Measurements from ENCODE around the gene MAB21L3.

MAB21L3 gene

DNA sequence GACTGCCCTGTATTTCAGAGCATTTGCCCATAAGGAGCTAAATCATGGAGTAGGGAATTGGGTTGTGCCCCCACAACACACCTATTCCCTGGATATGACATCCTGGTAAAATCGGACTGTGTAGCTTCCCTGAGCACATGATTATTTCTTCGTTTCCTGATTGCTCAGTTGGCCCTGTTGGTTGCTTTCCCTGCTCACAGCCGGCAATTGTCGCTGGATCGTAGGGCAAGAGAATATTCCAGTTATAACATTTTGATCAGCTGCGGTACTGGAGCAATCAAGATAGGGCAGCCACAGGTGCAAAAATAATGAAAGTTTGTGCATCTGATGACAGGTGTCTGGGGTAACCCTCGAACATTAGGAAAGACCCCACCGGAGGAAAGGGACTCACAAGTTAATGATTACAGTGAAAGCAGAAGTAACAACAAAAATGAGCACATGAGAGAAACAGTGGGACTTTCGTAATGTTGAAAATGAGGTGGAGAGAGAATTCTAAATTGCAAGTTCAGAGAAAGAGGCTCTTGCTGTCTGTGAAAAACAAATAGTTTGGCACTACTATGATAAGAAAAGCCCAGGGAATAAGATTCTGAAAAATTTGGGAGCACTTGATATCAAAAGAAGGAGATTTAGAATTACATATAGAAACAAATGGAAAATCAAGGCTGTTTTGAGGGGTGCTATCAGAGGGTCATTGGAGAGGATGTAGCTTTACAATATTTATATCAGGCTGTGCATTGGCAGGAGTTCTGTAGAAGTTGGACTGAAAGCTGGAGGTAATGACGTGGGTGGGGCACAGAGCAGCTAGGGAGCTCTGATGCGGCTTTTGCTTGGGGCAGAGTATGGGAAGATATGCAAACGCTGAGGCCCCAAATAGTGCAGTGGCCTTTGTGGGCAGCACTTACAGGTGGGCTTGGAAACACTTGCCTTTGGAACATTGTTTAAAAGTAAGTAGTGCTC, at the start of gene MAB21L3:
TSS of gene MAB21L3 (plus strand) at position 833 of the 957 bp plus-strand sequence. CDS start 1,217 bp downstream, outside the sequence.
- no peak for DNase-seq (ENCODE audit: low read depth in 1 of 2, low spot score in 1 of 2)

- no peak for DNase-seq (ENCODE audit: low read depth in 1 of 2, low spot score in 1 of 2)
Observed at GRCh38 chr1:116062201-116062600, 49.0 kb upstream of the MAB21L3 start.

GRCh38 chr1:116064616-116065015, 46.6 kb upstream of the MAB21L3 start:
- no peak for DNase-seq (ENCODE audit: low read depth in 1 of 2, low spot score in 1 of 2)

- no peak for DNase-seq (ENCODE audit: low read depth in 1 of 2, low spot score in 1 of 2)
Observed at GRCh38 chr1:116066868-116067565, 44.2 kb upstream of the MAB21L3 start.

GRCh38 chr1:116067566-116067890, 43.7 kb upstream of the MAB21L3 start:
- no peak for DNase-seq (ENCODE audit: low read depth in 1 of 2, low spot score in 1 of 2)

GRCh38 chr1:116075575-116075974, 35.6 kb upstream of the MAB21L3 start:
- no peak for DNase-seq (ENCODE audit: low read depth in 1 of 2, low spot score in 1 of 2)

DNA sequence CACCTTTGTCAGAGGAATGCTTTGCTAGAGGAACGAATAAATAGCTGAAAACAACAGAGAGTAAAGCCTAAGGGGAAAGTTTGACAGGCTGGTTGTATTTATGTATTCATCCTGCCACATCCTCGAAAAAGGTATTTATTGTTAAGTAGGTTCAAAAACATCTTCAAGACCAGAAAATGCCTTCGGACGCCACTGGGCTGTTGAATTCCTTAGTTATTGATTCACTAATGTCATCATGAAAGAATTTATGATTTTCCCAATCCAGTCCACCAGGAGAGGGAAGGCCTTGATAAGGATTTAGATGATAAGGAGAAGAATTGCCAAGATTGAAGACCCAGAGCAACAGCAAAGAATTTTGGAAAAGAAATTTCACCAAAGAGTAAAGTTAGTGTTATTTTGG, 35.2 kb upstream of the MAB21L3 start:
- DNase-seq (ENCODE audit: low read depth in 1 of 2, low spot score in 1 of 2): no peak

DNA sequence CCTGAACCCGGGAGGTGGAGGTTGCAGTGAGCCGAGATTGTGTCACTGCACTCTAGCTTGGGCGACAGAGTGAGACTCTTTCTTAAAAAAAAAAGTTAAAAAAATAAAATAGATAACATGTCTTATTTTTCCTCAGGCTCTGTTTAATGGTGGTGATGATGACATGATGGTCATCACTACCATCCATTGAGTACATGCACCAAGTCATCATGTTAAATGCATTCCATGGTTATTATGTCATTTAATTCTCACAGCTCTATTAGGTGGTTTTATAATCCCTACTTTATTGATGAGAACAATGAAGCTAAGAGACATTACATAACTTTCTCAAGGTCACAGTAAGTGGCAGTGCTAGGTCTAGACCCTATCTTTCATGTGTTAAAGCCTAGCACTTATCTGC, 34.4 kb upstream of the MAB21L3 start:
- no peak for DNase-seq (ENCODE audit: low read depth in 1 of 2, low spot score in 1 of 2)

- no peak for DNase-seq (ENCODE audit: low read depth in 1 of 2, low spot score in 1 of 2)
Observed at GRCh38 chr1:116078699-116079223, 32.4 kb upstream of the MAB21L3 start.

DNA sequence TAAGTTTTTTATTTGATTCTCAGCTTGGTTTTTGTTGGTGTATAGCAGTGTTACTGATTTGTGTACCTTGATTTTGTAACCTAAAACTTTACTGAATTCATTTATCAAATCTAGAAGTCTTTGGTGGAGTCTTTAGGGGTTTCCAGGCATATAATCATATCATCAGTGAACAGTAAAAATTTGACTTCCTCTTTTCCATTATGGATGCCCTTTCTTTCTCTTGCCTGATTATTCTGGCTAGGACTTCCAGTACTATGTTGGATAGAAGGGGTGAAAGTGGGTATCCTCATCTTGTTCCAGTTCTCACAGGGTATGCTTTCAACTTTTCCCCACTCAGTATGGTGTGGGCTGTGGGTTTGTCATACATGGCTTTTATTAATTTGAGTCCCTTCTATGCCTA, 23.6 kb upstream of the MAB21L3 start:
- DNase-seq (ENCODE audit: low read depth in 1 of 2, low spot score in 1 of 2): no peak

- DNase-seq (ENCODE audit: low read depth in 1 of 2, low spot score in 1 of 2): no peak
Observed at GRCh38 chr1:116089870-116090269, 21.3 kb upstream of the MAB21L3 start.

DNA sequence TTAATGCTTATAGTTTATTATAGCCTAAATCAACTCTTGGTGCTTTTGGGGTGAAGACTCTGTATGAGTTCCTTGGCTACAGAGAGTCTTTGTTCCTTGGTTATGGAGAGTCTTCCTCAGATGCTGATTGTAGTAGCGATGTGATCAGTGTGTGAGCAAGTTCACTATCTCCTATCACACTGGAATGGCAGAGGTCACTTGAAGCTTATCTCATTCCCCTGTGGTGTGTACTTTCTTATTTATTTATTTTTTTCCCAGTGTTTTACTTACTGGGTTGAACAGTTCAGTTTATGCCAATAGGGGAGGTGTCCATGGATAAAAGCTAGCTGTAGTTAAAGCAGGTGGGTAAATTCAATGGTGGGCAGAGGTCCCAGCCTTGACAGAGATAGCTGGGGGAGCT, 20.1 kb upstream of the MAB21L3 start:
- DNase-seq (ENCODE audit: low read depth in 1 of 2, low spot score in 1 of 2): no peak

- no peak for DNase-seq (ENCODE audit: low read depth in 1 of 2, low spot score in 1 of 2)
Observed at GRCh38 chr1:116092752-116093489, 18.3 kb upstream of the MAB21L3 start.

DNA sequence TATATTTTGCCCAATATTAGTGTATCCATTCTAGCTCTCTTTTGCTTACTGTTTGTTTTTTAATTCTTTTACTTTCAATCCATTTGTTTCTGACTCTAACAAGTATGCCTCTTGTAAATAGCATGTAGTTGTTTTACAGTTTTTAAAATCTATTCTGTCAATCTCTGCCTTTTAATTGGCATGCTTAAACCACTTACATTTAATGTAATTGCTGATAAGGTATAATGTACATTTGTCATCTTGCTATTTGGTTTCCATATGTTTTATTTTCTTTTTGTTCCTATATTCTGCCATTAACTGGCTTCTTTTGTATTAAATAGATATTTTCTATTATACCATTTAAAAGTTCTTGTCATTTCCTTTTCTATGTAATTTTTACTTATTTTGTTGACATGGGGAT, 16.2 kb upstream of the MAB21L3 start:
- DNase-seq (ENCODE audit: low read depth in 1 of 2, low spot score in 1 of 2): no peak

- no peak for DNase-seq (ENCODE audit: low read depth in 1 of 2, low spot score in 1 of 2)
Observed at GRCh38 chr1:116096013-116096618, 15.1 kb upstream of the MAB21L3 start.

DNA sequence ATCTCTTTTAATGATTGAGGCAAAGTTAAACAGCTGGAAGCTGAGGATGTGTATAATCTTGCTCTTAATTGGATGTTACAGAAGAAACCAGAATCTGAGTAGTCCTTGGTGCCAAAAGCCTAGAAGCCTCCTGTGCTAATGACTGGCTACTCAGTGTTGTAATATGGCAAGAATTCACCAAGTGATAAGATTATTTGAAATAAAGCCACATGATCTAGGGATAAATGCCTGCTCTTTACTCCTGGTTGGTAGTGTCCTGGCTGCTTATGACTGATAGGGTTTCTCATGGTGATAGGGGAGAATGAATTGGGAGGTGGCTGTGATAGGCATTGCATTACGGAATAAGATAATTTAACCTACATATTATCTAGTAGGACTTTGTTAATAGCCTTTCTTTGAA, 13.6 kb upstream of the MAB21L3 start:
- DNase-seq (ENCODE audit: low read depth in 1 of 2, low spot score in 1 of 2): no peak

DNA sequence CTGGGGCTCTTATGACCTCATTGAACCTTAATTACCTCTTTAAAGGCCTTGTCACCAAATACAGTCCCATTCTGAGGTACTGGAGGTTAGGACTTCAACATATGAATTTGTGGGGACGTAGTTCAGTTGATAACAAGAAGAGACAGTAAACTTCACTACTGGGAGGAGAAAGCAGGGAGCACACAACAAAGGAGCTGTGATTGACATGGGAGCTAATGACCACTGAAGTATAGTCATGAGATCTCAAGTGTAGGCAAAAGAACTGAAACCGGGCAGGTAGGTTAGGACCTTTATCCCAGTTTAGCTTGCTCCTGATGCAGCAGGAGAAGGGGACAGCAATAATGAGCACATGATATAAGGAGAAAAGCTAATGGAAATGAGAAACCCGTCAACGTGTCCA, 11.8 kb upstream of the MAB21L3 start:
- no peak for DNase-seq (ENCODE audit: low read depth in 1 of 2, low spot score in 1 of 2)

DNA sequence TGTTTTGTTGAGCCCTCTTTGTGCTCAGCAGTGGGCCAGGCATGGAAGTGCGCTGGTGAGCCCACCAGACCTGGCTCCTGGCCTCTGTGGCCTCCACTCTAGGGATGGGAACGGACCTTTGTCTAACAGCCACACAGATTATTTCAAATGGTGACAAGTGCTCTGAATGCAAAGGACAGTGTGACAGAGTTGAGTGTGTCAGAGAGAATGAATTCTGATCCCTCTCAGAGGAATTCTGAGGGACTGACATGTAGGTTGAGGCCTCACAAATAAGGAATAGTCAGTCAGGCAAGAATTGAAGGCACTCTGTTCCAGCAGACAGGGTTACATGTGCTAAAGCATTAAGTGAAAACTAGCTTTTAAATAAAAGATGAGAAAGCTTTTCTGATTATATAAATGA, 11.3 kb upstream of the MAB21L3 start:
- DNase-seq (ENCODE audit: low read depth in 1 of 2, low spot score in 1 of 2): no peak

GRCh38 chr1:116104667-116105066, 6.5 kb upstream of the MAB21L3 start:
- no peak for DNase-seq (ENCODE audit: low read depth in 1 of 2, low spot score in 1 of 2)

DNA sequence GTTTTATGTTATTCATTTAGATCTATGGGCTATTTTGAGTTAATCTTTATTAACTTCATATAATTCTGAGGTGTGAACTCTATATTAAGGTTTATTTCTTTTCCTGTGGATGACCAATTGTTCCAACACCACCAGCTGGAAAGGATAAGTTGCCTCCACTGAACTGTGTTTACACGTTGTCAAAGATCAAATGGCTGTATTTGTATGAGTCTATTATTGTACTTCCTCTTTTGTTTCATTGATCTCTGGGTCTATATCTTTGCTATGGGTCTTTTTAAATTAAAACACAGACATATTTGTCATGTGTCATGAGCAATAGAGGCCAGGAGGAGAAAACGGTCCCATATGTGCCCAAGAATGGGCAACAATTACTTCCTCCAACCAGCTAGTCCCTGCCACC, 5.2 kb upstream of the MAB21L3 start:
- DNase-seq (ENCODE audit: low read depth in 1 of 2, low spot score in 1 of 2): no peak

DNA sequence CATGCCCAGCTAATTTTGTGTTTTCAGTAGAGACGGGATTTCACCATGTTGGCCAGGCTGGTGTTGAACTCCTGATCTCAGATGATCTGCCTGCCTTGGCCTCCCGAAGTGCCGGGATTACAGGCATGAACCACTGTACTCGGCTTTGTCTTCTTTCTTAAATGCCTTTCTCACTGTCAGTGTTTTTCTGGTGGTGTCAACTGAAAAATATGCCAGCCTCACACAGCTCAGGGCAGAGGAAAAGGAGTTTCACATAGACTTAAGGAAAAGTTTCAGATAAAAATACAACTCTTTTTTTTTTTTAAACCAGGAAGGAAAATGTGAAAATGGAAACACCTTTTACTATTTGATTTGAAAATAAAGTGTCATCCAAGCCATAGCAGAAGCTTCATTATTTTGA, 4.6 kb upstream of the MAB21L3 start:
- DNase-seq (ENCODE audit: low read depth in 1 of 2, low spot score in 1 of 2): no peak
